Omental fat pad (tissue), 4 donors: Measurements from ENCODE around the gene ADCK2. TPM values are rescaled to one million over a fixed set of nuclear protein-coding genes. Genes with fewer than 3 reads are reported as not detected.

Experiments used
- ATAC-seq: fragments of 150-250 bp; one replicate; pipeline ENCODE4 v1.9.1; 2016; ENCODE audit warnings: mild to moderate bottlenecking, moderate library complexity; ENCODE audit not compliant: low FRiP score
- DNase-seq: peaks from one replicate; pipeline ENCODE4 v3.0.0-alpha.2; 2019; ENCODE audit warnings: low spot score
- total RNA-seq, 4 donors: library from RNA; depleted of rRNA; stranded (reverse); fragments of >200 nt; gene quantifications; one replicate each; pipeline ENCODE4 v1.1.0, GENCODE V29; 2016
- TF ChIP-seq, protein P1 (sequence below), 3 donors: fragments of 450-650 bp; IDR thresholded peaks; one replicate each; pipeline ENCODE4 v1.5.1; 2016 to 2017; ENCODE audit warnings: antibody characterized with exemption in 3 of 3, mild to moderate bottlenecking in 3 of 3, moderate library complexity in 2 of 3

The ADCK2 gene
- total RNA-seq, 4 donors from 2014 or later, result 15.9 to 25.1 (median 20.1) TPM

GRCh38 chr7:140694592-140694991 lies 21.8 kb downstream of the ADCK2 start:
- TF ChIP-seq, protein P1, sequence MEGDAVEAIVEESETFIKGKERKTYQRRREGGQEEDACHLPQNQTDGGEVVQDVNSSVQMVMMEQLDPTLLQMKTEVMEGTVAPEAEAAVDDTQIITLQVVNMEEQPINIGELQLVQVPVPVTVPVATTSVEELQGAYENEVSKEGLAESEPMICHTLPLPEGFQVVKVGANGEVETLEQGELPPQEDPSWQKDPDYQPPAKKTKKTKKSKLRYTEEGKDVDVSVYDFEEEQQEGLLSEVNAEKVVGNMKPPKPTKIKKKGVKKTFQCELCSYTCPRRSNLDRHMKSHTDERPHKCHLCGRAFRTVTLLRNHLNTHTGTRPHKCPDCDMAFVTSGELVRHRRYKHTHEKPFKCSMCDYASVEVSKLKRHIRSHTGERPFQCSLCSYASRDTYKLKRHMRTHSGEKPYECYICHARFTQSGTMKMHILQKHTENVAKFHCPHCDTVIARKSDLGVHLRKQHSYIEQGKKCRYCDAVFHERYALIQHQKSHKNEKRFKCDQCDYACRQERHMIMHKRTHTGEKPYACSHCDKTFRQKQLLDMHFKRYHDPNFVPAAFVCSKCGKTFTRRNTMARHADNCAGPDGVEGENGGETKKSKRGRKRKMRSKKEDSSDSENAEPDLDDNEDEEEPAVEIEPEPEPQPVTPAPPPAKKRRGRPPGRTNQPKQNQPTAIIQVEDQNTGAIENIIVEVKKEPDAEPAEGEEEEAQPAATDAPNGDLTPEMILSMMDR (IDR thresholded peaks at IDR 0.05), result no peak
- no peak for DNase-seq

DNA sequence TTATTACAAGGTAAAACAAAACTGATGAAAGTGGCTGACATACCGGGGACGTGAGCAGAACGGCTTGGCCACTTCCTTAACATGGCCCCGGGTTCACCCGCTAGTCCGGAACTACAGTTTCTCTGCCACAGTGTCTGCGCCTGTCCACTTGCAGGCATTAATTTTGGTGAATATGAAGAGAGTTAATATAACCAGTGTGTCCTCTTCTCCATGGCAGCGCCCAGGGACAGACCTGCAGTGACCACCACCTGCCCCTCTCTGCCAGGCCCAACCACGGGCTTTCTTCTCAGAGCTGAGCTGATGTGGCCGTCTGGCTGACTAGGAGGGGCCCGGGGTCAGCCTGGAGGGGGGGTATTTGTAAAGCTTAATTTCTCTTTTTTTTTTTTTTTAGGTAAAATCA lies 22.6 kb downstream of the ADCK2 start:
- no peak for DNase-seq
- ATAC-seq, result no peak
- TF ChIP-seq, protein P1 (IDR thresholded peaks at IDR 0.05), result no peak

More at GRCh38 chr7:140694592-140694991, 21.8 kb downstream of the ADCK2 start:
- ATAC-seq, result no peak

- DNase-seq, result peak; percentile 91
- TF ChIP-seq, protein P1 (IDR thresholded peaks at IDR 0.05), result no peak
- peak; percentile 97 for ATAC-seq
Observed at GRCh38 chr7:140696024-140696679, 23.4 kb downstream of the ADCK2 start.

DNA sequence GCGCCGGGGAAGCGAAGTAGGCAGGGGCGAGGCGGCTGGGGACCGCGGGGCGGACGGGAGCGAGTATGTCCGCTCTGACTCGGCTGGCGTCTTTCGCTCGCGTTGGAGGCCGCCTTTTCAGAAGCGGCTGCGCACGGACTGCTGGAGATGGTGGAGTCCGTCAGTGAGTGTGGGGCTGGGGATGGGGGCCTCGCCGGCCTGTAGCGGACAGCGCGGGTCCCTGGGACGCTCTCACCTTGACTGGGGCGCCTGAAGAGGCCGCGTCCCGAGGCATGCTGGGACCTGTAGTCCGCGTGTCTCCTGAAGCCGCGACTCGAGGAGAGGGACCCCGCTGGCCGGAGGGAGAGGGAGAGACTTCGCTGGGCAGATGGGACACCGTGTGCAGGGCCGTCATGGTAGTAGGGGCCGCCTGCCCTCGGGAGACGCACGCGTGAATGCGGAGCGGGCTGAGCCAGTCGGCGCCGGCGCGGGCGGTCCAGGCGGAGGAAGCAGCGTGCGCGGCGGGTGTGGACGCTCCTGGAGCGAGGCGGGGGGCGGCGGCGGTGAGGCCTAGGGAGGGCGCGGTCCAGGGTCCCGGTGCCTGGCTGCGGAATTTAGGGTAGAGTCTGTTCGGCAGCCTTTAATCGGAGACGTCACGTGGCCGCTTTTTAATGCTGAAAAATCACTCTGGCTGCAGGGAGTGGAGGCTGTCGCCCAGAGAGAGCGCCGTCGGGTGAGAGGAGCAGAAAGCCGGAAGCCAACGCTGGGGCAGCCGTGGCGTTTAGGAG lies 24.1 kb downstream of the ADCK2 start, which contains the start of gene NDUFB2:
NDUFB2 (plus strand) TSS at position 29 of the 767 bp plus-strand sequence; CDS start at position 66, 37 bp downstream.
- peak; percentile 96 for ATAC-seq

GRCh38 chr7:140697447-140698143 lies 24.9 kb downstream of the ADCK2 start:
- DNase-seq (no peak), ATAC-seq (peak; percentile 29)
- TF ChIP-seq, protein P1 (IDR thresholded peaks at IDR 0.05), result no peak

More for the DNA sequence above, 24.1 kb downstream of the ADCK2 start, which contains the start of gene NDUFB2:
- TF ChIP-seq, protein P1 (IDR thresholded peaks at IDR 0.05), result no peak
- no peak for DNase-seq

DNA sequence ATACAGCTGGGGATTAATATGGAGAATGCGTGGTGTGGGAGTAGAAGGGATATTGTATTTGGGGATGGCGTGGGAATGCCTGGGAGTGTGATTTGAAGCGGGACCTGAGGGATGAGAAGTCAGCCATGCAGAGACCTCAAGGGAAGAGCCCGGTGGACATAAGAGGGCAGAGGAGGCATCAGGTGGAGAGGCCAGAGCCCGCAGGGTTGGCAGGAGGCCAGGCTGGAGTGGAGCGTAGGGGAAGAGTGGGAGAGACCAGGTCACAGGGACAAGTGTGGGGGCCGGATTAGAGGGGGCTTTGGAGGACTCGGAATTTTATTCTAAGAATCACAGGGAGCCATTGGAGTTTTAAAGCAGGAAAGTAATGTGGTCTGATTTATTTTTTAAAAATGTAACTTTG lies 25.7 kb downstream of the ADCK2 start:
- ATAC-seq (no peak), DNase-seq (no peak)
- TF ChIP-seq, protein P1 (IDR thresholded peaks at IDR 0.05), result no peak
